ENCODE measurements around the gene CUX1. TPM values are rescaled to one million over a fixed set of nuclear protein-coding genes. Genes with fewer than 3 reads are reported as not detected.

CUX1 gene
- total RNA-seq, 2 donors from 2014 or later = 42.0 to 47.5 TPM

DNA sequence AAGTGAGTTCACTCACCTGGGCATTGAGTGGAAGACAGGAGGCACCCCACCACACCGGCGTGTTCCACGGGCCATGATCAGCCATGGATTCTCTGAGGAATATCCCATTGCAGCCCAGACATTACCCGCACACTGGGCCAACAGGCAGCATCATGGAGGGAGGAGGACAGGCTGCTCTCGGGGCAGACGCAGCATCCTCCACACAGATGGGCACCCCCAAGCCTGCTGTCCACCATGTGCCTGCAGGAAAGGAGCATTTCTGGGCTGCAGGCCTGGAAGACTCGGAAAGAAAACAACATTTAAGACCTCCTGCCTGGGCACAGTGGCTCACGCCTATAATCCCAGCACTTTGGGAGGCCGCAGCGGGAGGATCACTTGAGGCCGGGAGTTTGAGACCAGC is 398.3 kb downstream of the CUX1 start:
- 87 to 90% methylated on average over 11 of the region's 11 CpGs for WGBS, 2 donors
- intact Hi-C loops (cut with DNase I) = no loop called here

DNA sequence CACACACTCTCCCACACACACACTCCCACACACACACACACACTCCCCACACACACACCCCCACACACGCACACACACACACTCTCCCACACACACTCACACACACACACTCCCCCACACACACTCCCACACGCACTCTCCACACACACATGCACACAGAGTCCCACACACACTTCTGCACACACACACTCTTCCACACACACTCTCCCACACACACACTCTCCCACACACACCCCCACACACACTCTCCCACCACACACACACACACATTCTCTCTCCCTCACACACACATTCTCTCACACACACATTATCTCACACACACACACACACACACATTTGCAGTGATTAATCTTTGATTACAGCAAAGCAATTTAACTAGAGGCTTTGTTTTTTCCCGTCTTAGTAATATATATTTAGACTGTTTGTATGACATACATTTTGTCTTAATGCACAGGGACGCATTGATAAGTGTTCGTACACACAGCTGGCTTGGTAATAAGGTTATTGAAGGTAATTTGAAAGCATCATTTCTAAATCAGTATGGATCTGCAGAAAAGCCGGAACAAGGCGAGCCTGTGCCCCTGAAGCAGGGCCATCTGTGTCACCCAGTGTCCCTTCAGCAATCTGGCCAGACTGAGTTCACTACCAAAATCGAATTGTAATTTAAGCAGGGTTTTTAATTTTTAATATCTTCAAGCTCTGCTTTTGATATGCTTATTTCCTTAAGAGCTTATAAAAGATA is 399.3 kb downstream of the CUX1 start:
- 93 to 95% methylated on average over 7 to 8 of the region's 8 CpGs for WGBS, 2 donors
- Histone ChIP-seq H3K9me3 (no peaks in the 10 kb centered on the region), H3K27ac (no peak overlapping the region), H3K36me3 (replicated peaks in 1 of 2; ENCODE audit: insufficient read depth in 1 of 2, low read depth in 2 of 2) (no peaks in the 10 kb centered on the region), H3K4me3 (no peak overlapping the region), H3K4me1 (no peaks in the 10 kb centered on the region), H3K27me3 (no peaks in the 10 kb centered on the region)
- DNase-seq (no peak), ATAC-seq (no peak)
- no peak for TF ChIP-seq POLR2A (IDR thresholded peaks at IDR 0.05)
- TF ChIP-seq, protein P1, sequence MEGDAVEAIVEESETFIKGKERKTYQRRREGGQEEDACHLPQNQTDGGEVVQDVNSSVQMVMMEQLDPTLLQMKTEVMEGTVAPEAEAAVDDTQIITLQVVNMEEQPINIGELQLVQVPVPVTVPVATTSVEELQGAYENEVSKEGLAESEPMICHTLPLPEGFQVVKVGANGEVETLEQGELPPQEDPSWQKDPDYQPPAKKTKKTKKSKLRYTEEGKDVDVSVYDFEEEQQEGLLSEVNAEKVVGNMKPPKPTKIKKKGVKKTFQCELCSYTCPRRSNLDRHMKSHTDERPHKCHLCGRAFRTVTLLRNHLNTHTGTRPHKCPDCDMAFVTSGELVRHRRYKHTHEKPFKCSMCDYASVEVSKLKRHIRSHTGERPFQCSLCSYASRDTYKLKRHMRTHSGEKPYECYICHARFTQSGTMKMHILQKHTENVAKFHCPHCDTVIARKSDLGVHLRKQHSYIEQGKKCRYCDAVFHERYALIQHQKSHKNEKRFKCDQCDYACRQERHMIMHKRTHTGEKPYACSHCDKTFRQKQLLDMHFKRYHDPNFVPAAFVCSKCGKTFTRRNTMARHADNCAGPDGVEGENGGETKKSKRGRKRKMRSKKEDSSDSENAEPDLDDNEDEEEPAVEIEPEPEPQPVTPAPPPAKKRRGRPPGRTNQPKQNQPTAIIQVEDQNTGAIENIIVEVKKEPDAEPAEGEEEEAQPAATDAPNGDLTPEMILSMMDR (IDR thresholded peaks at IDR 0.05) = no peak
- intact Hi-C loops (cut with DNase I) = no loop called here

More for the DNA sequence above, 398.3 kb downstream of the CUX1 start:
- ATAC-seq (no peak), DNase-seq (no peak)
- Histone ChIP-seq H3K36me3 (replicated peaks in 1 of 2; ENCODE audit: insufficient read depth in 1 of 2, low read depth in 2 of 2) (no peaks in the 10 kb centered on the region), H3K4me3 (no peak overlapping the region), H3K9me3 (no peaks in the 10 kb centered on the region), H3K27me3 (no peaks in the 10 kb centered on the region), H3K27ac (no peak overlapping the region), H3K4me1 (no peaks in the 10 kb centered on the region)
- TF ChIP-seq, protein P1 (IDR thresholded peaks at IDR 0.05) = no peak
- TF ChIP-seq POLR2A (IDR thresholded peaks at IDR 0.05) = no peak

DNA sequence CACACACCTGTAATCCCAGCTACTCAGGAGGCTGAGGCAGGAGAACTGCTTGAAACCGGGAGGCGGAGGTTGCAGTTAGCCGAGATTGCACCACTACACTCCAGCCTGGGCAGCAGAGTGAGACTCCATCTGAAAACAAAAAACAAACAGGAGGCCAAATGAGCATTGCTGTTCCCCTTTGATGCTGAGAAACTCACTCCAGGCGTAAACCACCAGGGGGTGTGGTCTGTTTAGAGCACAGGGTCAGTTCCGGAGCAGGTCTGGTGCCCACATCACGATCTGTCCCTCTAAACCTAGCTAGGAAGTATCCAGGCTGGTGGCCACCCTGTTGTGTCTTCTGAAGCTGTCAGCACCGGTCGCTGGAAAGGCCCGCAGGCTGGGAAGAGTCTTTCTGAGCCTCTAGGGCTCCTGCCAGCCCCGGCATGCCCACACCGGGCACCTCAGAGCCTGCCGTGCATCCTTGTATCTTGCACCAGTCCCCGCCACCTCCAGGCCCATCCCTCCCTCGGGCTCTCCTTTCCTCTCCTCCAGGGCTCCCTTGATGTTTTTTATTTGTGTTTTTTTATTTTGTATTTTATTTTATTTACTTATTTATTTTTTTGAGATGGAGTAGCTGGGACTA is 402.9 kb downstream of the CUX1 start:
- 89 to 95% methylated on average over 14 of the region's 14 CpGs for WGBS, 2 donors
- no peak overlapping the region for H3K27ac ChIP-seq
- intact Hi-C loops (cut with DNase I) = no loop called here

DNA sequence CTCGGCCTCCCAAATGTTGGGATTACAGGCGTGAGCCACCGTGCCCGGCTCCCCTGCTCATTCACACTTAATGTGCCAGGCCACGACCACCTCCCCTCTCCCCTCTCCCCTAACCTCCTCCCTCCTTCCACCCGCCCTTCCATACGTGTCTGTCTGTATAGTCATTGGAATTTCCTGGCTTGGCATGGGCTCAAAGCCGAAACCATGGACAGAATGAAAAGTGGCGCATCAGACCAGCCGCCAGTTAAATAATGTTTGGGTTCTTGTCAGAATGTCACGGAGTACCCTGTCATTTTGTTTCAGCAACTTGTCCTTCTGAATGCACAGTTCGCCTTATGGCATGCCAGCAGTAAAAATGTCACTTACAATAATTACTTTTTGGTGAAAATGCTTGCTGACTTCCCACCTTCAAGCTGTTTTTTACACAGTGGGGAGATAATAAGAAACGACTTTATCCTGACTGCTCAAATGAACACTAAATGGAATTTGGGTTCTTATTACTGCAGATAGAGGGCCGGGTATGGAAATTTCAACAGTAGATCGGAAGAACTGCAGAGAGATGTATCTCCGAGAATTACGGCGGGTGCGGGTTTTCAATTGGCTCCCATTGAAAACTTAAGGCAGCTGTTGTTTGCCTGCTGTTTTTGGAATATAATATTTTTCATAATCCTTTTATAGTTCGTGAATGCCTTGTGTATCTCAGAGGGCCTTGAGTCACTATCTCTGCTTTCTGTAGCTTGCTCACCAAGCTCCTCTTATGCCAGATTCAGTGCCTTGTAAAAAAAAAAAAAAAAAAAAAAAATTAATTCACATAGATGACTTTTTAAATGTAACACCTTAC is 403.8 kb downstream of the CUX1 start:
- no peak overlapping the region for H3K27ac ChIP-seq
- TF ChIP-seq POLR2A (IDR thresholded peaks at IDR 0.05) = no peak
- TF ChIP-seq, protein P1 (IDR thresholded peaks at IDR 0.05) = no peak
- ATAC-seq (no peak), DNase-seq (no peak)
- H3K4me1 ChIP-seq = peaks cover 18% of the 10 kb centered on the region
- H3K36me3 ChIP-seq (replicated peaks in 1 of 2; ENCODE audit: insufficient read depth in 1 of 2, low read depth in 2 of 2) = no peaks in the 10 kb centered on the region
- WGBS, 2 donors = 88 to 89% methylated on average over 20 of the region's 20 CpGs
- intact Hi-C loops (cut with DNase I) = no loop called here
- H3K9me3 ChIP-seq = no peaks in the 10 kb centered on the region
- H3K27me3 ChIP-seq = no peaks in the 10 kb centered on the region
- H3K4me3 ChIP-seq = no peak overlapping the region

More for the DNA sequence above, 402.9 kb downstream of the CUX1 start:
- no peak for TF ChIP-seq POLR2A (IDR thresholded peaks at IDR 0.05)
- TF ChIP-seq, protein P1 (IDR thresholded peaks at IDR 0.05) = no peak
- ATAC-seq = no peak
- Histone ChIP-seq H3K36me3 (replicated peaks in 1 of 2; ENCODE audit: insufficient read depth in 1 of 2, low read depth in 2 of 2) (no peaks in the 10 kb centered on the region), H3K27me3 (no peaks in the 10 kb centered on the region), H3K4me1 (peaks cover 12% of the 10 kb centered on the region), H3K4me3 (no peak overlapping the region), H3K9me3 (no peaks in the 10 kb centered on the region)
- no peak for DNase-seq

Data from body of pancreas (tissue), 4 donors.